ENCODE results near the gene ELL2.
"Not testable (repeated sequence)": the region's sequence is repeated elsewhere in the genome, so short reads cannot be mapped to it uniquely, and the experiment has no call there.

Gene ELL2

GRCh38 chr5:95842854-95843544 lies 118.7 kb downstream of the ELL2 start:
- Histone ChIP-seq H3K36me3 (ENCODE audit: insufficient read depth, low read length) (no peaks in the 10 kb centered on the region), H3K27ac (0 out of 2 replicates have a peak overlapping the region, but pooled peaks have one; percentile 21), H3K9ac (ENCODE audit: insufficient read length) (no peak overlapping the region), H3K9me3 (ENCODE audit: low read depth, low read length) (no peaks in the 10 kb centered on the region), H3K4me3 (no peak overlapping the region)
- no peak for TF ChIP-seq FOXP2 (optimal IDR thresholded peaks at IDR 0.05; ENCODE audit: control extremely low read depth, extremely low read length, insufficient read depth)
- DNase-seq (ENCODE audit: low read depth, low spot score): no peak

DNA sequence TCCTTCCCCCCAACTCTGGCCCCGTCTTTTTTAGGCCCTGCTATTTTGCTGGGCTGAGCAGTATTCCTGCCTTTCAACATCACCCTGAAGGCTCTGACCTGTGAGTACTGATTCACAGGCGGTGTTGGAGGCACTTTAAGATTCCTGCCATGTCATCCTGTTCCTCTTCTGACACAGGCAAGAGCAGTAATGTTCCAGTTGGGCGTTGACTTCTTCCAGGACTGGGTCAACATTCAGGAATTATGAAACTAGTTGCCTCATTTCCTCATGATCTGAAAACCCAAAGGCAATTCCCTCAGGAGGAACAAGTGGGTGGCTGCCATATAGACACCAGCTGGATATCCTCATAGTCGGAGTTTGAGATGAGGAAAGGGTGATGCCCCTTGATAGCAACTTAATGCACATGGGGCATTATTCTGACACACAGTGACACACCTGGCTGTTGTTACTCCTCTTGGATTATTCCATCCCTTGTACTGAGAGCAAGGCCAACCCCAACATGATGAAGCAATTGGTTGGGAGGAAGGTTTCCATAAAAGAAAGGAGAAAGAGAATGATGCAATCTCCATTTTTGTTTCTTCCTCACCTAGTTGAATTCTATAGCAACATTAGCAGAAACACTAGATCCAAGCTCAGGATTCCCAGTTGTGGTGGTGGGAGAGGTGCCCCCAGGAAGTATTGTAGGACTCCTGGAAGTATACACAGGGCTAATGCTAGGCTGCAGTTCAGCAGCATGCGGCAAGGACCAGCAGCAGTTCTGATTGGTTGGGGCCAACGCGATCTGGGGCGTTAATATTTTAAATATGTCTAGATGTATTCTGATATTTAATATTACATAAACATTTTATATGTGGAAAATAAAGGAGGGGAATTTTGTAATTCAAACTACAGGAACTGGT lies 119.5 kb downstream of the ELL2 start:
- Histone ChIP-seq H3K9me3 (ENCODE audit: low read depth, low read length) (no peaks in the 10 kb centered on the region), H3K4me3 (no peak overlapping the region), H3K9ac (ENCODE audit: insufficient read length) (no peak overlapping the region), H3K36me3 (ENCODE audit: insufficient read depth, low read length) (no peaks in the 10 kb centered on the region), H3K27ac (no peak overlapping the region)
- no peak for DNase-seq (ENCODE audit: low read depth, low spot score)
- no peak for TF ChIP-seq FOXP2 (optimal IDR thresholded peaks at IDR 0.05; ENCODE audit: control extremely low read depth, extremely low read length, insufficient read depth)
- no peak for TF ChIP-seq POLR2AphosphoS5 (IDR thresholded peaks at IDR 0.05; ENCODE audit: borderline replicate concordance, low read depth, low read length)
- no peak for TF ChIP-seq EZH2 (IDR thresholded peaks at IDR 0.05)

DNA sequence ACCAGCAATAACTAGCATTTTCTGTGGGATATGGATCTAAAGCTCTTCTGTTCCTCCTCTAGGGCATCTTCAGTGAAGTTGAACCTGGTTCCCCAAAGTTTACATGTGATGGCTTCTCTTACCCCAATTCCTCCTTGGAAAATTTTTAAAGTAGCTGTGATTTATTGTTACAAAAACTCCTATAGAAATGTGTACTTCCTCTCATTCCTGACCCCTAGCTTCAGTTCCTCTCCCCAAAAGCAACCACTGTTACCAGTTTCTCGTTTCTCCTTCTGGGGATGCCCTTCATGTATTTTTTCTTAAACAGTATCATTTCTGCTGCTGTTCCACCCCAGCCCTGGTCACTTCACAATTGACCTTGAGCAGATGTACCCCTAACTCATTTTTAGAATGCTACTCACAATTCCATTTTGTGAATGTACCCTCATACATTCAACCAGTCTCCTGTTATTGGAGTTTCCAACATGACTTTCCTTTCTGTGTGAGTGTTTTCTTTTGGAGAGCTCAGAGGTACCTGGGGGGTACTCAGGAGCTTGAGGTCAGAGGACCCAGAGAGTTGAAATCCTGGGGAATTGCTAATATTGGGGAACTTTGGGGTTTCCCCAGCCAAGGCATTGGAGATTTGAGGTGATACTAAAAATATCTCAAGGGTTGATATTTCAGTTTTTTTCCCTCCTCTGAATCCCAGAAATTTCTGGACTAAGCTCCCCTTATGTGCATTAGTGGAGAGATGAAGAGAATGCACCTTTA lies 120.5 kb downstream of the ELL2 start:
- no peak overlapping the region for H3K27ac ChIP-seq
- TF ChIP-seq EZH2 (IDR thresholded peaks at IDR 0.05): no peak
- no peak for TF ChIP-seq POLR2AphosphoS5 (IDR thresholded peaks at IDR 0.05; ENCODE audit: borderline replicate concordance, low read depth, low read length)
- no peak for TF ChIP-seq FOXP2 (optimal IDR thresholded peaks at IDR 0.05; ENCODE audit: control extremely low read depth, extremely low read length, insufficient read depth)
- no peak overlapping the region for H3K4me3 ChIP-seq
- H3K9me3 ChIP-seq (ENCODE audit: low read depth, low read length): no peaks in the 10 kb centered on the region
- no peak for DNase-seq (ENCODE audit: low read depth, low spot score)
- no peak overlapping the region for H3K9ac ChIP-seq (ENCODE audit: insufficient read length)
- H3K36me3 ChIP-seq (ENCODE audit: insufficient read depth, low read length): no peaks in the 10 kb centered on the region

- no peaks in the 10 kb centered on the region for H3K36me3 ChIP-seq (ENCODE audit: insufficient read depth, low read length)
Observed at GRCh38 chr5:95839658-95840057, 122.0 kb downstream of the ELL2 start.

DNA sequence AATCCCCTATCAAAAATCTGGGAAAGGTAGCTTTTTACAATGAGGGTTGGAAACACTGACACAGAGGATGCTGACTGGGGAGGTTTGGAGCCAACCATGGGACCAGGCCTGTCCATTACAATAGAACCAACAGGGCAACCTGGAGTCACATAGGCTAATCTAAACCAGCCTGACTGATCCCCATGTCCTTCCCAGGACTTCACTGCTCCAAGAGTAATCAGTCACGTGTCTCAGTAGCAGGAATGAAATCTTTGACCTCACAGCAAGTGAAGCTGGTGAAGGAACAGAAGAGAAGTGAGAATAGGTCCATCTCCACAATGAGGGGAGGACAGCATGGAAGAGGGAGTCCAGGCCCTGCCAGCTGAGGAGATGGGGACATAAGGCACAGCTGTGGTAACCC lies 123.1 kb downstream of the ELL2 start:
- TF ChIP-seq POLR2AphosphoS5 (IDR thresholded peaks at IDR 0.05; ENCODE audit: borderline replicate concordance, low read depth, low read length): no peak
- no peak for TF ChIP-seq EZH2 (IDR thresholded peaks at IDR 0.05)
- TF ChIP-seq FOXP2 (optimal IDR thresholded peaks at IDR 0.05; ENCODE audit: control extremely low read depth, extremely low read length, insufficient read depth): no peak
- no peak overlapping the region for H3K4me3 ChIP-seq
- no peaks in the 10 kb centered on the region for H3K9me3 ChIP-seq (ENCODE audit: low read depth, low read length)
- no peaks in the 10 kb centered on the region for H3K36me3 ChIP-seq (ENCODE audit: insufficient read depth, low read length)
- DNase-seq (ENCODE audit: low read depth, low spot score): no peak
- no peak overlapping the region for H3K27ac ChIP-seq
- no peak overlapping the region for H3K9ac ChIP-seq (ENCODE audit: insufficient read length)

More at GRCh38 chr5:95839658-95840057, 122.0 kb downstream of the ELL2 start:
- Histone ChIP-seq H3K9ac (ENCODE audit: insufficient read length) (no peak overlapping the region), H3K9me3 (ENCODE audit: low read depth, low read length) (no peaks in the 10 kb centered on the region), H3K27ac (no peak overlapping the region), H3K4me3 (no peak overlapping the region)
- DNase-seq (ENCODE audit: low read depth, low spot score): no peak
- TF ChIP-seq POLR2AphosphoS5 (IDR thresholded peaks at IDR 0.05; ENCODE audit: borderline replicate concordance, low read depth, low read length) (no peak), FOXP2 (optimal IDR thresholded peaks at IDR 0.05; ENCODE audit: control extremely low read depth, extremely low read length, insufficient read depth) (no peak), EZH2 (IDR thresholded peaks at IDR 0.05) (no peak)

DNA sequence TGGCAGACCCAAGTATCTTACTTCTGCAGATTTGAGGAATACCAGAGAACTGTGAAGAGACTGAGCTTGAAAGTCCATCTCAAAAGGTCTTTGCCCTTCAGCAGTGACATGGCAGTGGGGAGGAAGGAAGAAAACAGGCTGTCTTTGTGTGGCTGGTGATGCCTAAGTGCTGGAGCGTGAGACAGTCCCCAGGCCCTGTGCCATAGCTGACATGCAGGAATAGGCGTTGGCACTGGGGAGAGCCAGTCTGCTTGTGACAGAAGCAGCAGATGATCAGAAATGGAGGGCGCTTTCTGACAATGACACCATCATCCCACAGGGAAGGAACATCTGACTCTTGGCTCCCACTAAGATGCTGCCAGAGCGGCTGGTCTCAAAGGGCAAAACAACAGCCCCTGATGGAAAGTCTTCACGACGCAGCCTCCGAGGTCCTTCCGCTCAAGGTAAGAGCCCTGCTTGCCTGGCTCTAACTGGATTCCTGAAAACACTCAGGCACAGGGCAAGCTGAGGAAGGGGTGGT lies 123.6 kb downstream of the ELL2 start:
- Histone ChIP-seq H3K4me3 (no peak overlapping the region), H3K27ac (no peak overlapping the region)
- TF ChIP-seq EZH2 (IDR thresholded peaks at IDR 0.05): no peak
- TF ChIP-seq FOXP2 (optimal IDR thresholded peaks at IDR 0.05; ENCODE audit: control extremely low read depth, extremely low read length, insufficient read depth): no peak
- no peak for TF ChIP-seq POLR2AphosphoS5 (IDR thresholded peaks at IDR 0.05; ENCODE audit: borderline replicate concordance, low read depth, low read length)

GRCh38 chr5:95837492-95837891 lies 124.2 kb downstream of the ELL2 start:
- no peak overlapping the region for H3K4me3 ChIP-seq
- H3K27ac ChIP-seq: no peak overlapping the region
- no peaks in the 10 kb centered on the region for H3K9me3 ChIP-seq (ENCODE audit: low read depth, low read length)
- DNase-seq (ENCODE audit: low read depth, low spot score): no peak
- TF ChIP-seq EZH2 (IDR thresholded peaks at IDR 0.05) (no peak), FOXP2 (optimal IDR thresholded peaks at IDR 0.05; ENCODE audit: control extremely low read depth, extremely low read length, insufficient read depth) (no peak), POLR2AphosphoS5 (IDR thresholded peaks at IDR 0.05; ENCODE audit: borderline replicate concordance, low read depth, low read length) (no peak)
- H3K9ac ChIP-seq (ENCODE audit: insufficient read length): no peak overlapping the region
- no peaks in the 10 kb centered on the region for H3K36me3 ChIP-seq (ENCODE audit: insufficient read depth, low read length)

More for the DNA sequence above, 123.6 kb downstream of the ELL2 start:
- no peak for DNase-seq (ENCODE audit: low read depth, low spot score)
- Histone ChIP-seq H3K36me3 (ENCODE audit: insufficient read depth, low read length) (no peaks in the 10 kb centered on the region), H3K9me3 (ENCODE audit: low read depth, low read length) (no peaks in the 10 kb centered on the region), H3K9ac (ENCODE audit: insufficient read length) (no peak overlapping the region)

DNA sequence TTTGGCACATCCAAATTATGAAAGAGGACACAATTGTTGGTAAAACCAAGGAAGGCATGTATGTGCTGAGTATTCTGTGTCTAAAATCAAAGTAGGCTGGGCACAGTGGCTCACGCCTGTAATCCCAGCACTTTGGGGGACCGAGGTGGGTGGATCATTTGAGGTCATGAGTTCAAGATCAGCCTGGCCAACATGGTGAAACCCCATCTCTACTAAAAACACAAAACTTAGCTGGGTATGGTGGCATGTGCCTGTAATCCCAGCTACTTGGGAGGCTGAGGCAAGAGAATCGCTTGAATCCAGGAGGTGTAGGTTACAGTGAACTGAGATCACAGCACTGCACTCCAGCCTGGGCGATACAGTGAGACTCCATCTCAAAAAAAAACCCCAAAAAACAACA lies 124.7 kb downstream of the ELL2 start:
- H3K9me3 ChIP-seq (ENCODE audit: low read depth, low read length); H3K27ac ChIP-seq; H3K4me3 ChIP-seq; H3K9ac ChIP-seq (ENCODE audit: insufficient read length); DNase-seq (ENCODE audit: low read depth, low spot score); H3K36me3 ChIP-seq (ENCODE audit: insufficient read depth, low read length): not testable (repeated sequence)
